Astrocyte (in vitro differentiated cells and primary cell): ENCODE results near the gene PAK6. TPM values are rescaled to one million over a fixed set of nuclear protein-coding genes. Genes with fewer than 3 reads are reported as not detected.

Experiments
- DNase-seq: peaks from one replicate; pipeline ENCODE4 v3.0.0-alpha.2; 2010; ENCODE audit warnings: low read depth
- FAIRE-seq: peaks from 2 replicates; lab custom pipeline; 2011; peaks lifted over from hg19 to GRCh38; lab: Jason Lieb, UNC
- H2AFZ ChIP-seq: 2 replicates; pipeline ENCODE4 v1.6.0; 2012; ENCODE audit warnings: low read depth, low read length, inconsistent platforms
- H3K27ac ChIP-seq: 2 replicates; pipeline ENCODE4 v1.5.1; 2011; ENCODE audit warnings: low read depth, low read length, inconsistent platforms
- H3K27me3 ChIP-seq: 2 replicates; pipeline ENCODE4 v1.6.0; 2011; ENCODE audit warnings: low read length, inconsistent platforms; ENCODE audit not compliant: insufficient read depth
- H3K36me3 ChIP-seq: 2 replicates; pipeline ENCODE4 v1.5.1; 2011; ENCODE audit warnings: low read length, inconsistent platforms; ENCODE audit not compliant: insufficient read depth
- H3K4me1 ChIP-seq: 2 replicates; pipeline ENCODE4 v1.5.1; 2011; ENCODE audit warnings: low read length, inconsistent platforms; ENCODE audit not compliant: insufficient read depth
- H3K4me2 ChIP-seq: 2 replicates; pipeline ENCODE4 v1.6.0; 2012; ENCODE audit warnings: low read length, inconsistent platforms
- H3K4me3 ChIP-seq: 2 replicates; pipeline ENCODE4 v1.5.1; 2011; ENCODE audit warnings: low read depth, mild to moderate bottlenecking, low read length, inconsistent platforms; ENCODE audit not compliant: insufficient read depth
- H3K79me2 ChIP-seq: 2 replicates; pipeline ENCODE4 v1.6.0; 2012; ENCODE audit warnings: mild to moderate bottlenecking, low read length, inconsistent platforms; ENCODE audit not compliant: insufficient read depth
- H3K9ac ChIP-seq: 2 replicates; pipeline ENCODE4 v1.6.0; 2012; ENCODE audit warnings: mild to moderate bottlenecking, low read length, inconsistent platforms
- H3K9me3 ChIP-seq: 2 replicates; pipeline ENCODE4 v1.5.1; 2012; ENCODE audit warnings: low read depth, mild to moderate bottlenecking, low read length, inconsistent platforms; ENCODE audit not compliant: insufficient read depth
- H4K20me1 ChIP-seq: 2 replicates; pipeline ENCODE4 v1.6.0; 2012; ENCODE audit warnings: low read length, inconsistent platforms; ENCODE audit not compliant: insufficient read depth
- H3K27ac Mint-ChIP-seq: one replicate; pipeline ENCODE4 v1.8.0; 2021; ENCODE audit warnings: mild to moderate bottlenecking, mixed read lengths; ENCODE audit not compliant: unreplicated experiment
- H3K27me3 Mint-ChIP-seq: one replicate; pipeline ENCODE4 v1.8.0; 2021; ENCODE audit warnings: low read depth, mixed read lengths; ENCODE audit not compliant: unreplicated experiment
- H3K36me3 Mint-ChIP-seq: one replicate; pipeline ENCODE4 v1.8.0; 2021; ENCODE audit warnings: low read depth, mixed read lengths; ENCODE audit not compliant: unreplicated experiment
- H3K4me1 Mint-ChIP-seq: one replicate; pipeline ENCODE4 v1.8.0; 2021; ENCODE audit warnings: low read depth, mixed read lengths; ENCODE audit not compliant: unreplicated experiment
- H3K4me3 Mint-ChIP-seq: one replicate; pipeline ENCODE4 v1.8.0; 2021; ENCODE audit warnings: mild to moderate bottlenecking, moderate library complexity, mixed read lengths; ENCODE audit not compliant: unreplicated experiment
- H3K9me3 Mint-ChIP-seq: one replicate; pipeline ENCODE4 v1.8.0; 2021; ENCODE audit warnings: mild to moderate bottlenecking, mixed read lengths; ENCODE audit not compliant: unreplicated experiment
- EZH2 ChIP-seq: IDR thresholded peaks from 2 replicates; pipeline ENCODE4 v1.6.1; 2012; ENCODE audit warnings: mild to moderate bottlenecking, low read length, inconsistent platforms; ENCODE audit not compliant: insufficient read depth
- total RNA-seq: library from RNA; stranded (reverse); gene quantifications from 2 replicates; pipeline ENCODE4 v1.2.1, GENCODE V29; 2021
- TF ChIP-seq, protein P1 (sequence below): IDR thresholded peaks from 2 replicates; pipeline ENCODE4 v1.5.1; 2011; ENCODE audit warnings: low read depth, mild to moderate bottlenecking, inconsistent platforms, low read length, moderate library complexity; ENCODE audit not compliant: insufficient read depth

PAK6 gene
- total RNA-seq, 1 donor from 2014 or later = 1.1 TPM

DNA sequence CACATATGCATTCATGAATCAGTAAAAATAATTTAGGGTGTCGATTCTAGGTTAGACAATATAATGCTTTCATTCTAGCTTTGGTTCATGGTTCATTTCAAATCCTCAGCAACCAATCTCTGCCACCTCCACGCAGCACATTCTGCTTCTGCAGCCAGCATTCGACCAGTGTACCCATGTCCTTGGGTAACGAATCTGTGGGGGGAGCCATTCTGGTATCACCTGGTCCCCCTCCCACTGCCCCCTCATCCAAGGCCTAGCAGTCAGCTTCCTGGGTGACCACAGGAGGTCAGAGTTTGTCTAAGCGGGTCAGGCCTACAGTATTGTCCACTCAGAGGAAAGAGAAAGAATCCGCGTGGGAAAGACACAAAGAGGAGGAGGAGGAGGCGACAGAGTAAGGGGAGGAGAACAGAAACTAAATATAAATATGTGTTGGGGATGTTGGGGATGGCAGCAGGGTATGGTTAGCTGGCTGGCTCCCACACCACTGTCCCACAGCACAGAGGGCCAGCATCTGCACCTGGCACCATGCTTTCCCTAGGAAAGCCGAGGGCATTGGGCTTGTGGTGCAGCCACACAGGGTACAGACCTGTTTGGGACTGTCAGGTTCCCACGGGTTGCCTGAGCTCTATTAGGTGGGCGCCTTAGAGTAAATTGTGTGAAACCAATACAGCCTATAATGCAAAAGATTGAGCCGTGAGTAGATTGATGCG lies 12.1 kb downstream of the PAK6 start:
- Histone ChIP-seq H3K36me3 (no peaks in the 10 kb centered on the region), H3K79me2 (no peaks in the 10 kb centered on the region), H3K9me3 (no peaks in the 10 kb centered on the region), H3K27me3 (peaks cover 31% of the 10 kb centered on the region), H3K4me3 (no peak overlapping the region), H3K4me1 (peaks cover 22% of the 10 kb centered on the region), H2AFZ (no peak overlapping the region), H3K9ac (no peak overlapping the region), H4K20me1 (no peaks in the 10 kb centered on the region), H3K4me2 (no peak overlapping the region), H3K27ac (no peak overlapping the region)
- TF ChIP-seq, protein P1, sequence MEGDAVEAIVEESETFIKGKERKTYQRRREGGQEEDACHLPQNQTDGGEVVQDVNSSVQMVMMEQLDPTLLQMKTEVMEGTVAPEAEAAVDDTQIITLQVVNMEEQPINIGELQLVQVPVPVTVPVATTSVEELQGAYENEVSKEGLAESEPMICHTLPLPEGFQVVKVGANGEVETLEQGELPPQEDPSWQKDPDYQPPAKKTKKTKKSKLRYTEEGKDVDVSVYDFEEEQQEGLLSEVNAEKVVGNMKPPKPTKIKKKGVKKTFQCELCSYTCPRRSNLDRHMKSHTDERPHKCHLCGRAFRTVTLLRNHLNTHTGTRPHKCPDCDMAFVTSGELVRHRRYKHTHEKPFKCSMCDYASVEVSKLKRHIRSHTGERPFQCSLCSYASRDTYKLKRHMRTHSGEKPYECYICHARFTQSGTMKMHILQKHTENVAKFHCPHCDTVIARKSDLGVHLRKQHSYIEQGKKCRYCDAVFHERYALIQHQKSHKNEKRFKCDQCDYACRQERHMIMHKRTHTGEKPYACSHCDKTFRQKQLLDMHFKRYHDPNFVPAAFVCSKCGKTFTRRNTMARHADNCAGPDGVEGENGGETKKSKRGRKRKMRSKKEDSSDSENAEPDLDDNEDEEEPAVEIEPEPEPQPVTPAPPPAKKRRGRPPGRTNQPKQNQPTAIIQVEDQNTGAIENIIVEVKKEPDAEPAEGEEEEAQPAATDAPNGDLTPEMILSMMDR = no peak
- TF ChIP-seq EZH2 = no peak
- Mint-ChIP-seq H3K27ac (peak overlapping the region; percentile 29), H3K27me3 (peaks cover 54% of the 10 kb centered on the region), H3K36me3 (peaks cover 2% of the 10 kb centered on the region), H3K9me3 (peaks cover 1% of the 10 kb centered on the region), H3K4me1 (peaks cover 14% of the 10 kb centered on the region), H3K4me3 (no peak overlapping the region)
- DNase-seq (no peak), FAIRE-seq (no peak)

DNA sequence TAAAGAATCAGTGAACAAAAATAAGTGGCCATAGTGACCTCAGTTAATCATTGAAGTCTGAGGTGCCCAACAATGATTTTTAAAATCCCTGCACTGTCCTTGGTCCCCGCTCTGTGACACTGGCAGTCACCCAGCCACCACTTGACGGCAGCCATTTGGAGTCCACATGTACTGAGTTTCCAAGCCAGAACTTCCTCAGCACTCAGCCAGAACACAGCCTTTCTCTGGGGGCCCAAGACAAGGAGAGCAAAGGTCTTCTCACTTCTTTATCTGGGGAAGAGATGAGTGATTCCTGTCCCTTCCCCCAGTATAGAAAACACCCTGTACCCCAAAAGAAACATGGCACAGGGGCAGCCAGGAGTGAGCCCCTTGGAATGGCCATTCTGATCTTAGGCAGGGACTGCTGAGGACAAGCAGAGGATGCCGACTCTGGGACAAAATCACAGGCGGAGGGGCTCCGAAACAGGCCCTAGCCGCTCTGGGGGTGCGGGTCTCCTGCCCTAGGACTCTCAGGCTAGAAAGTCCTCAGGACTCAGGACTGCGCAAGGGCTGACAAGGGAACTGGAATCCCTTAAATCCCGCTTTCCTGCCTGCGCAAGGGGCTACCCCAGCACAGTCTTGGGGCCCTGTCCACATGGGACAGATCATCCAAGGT lies 12.8 kb downstream of the PAK6 start:
- TF ChIP-seq EZH2 = no peak
- TF ChIP-seq, protein P1 = no peak
- DNase-seq (no peak), FAIRE-seq (no peak)
- Histone ChIP-seq H3K9ac (no peak overlapping the region), H3K27me3 (peaks cover 31% of the 10 kb centered on the region), H3K4me3 (no peak overlapping the region), H2AFZ (no peak overlapping the region), H3K27ac (no peak overlapping the region), H3K4me1 (peaks cover 27% of the 10 kb centered on the region), H3K79me2 (no peaks in the 10 kb centered on the region), H3K36me3 (no peaks in the 10 kb centered on the region), H3K9me3 (no peaks in the 10 kb centered on the region), H4K20me1 (no peaks in the 10 kb centered on the region), H3K4me2 (no peak overlapping the region)
- Mint-ChIP-seq H3K27ac (peak overlapping the region; percentile 29), H3K4me3 (no peak overlapping the region), H3K36me3 (no peaks in the 10 kb centered on the region), H3K9me3 (no peaks in the 10 kb centered on the region), H3K4me1 (peaks cover 17% of the 10 kb centered on the region), H3K27me3 (peaks cover 47% of the 10 kb centered on the region)

DNA sequence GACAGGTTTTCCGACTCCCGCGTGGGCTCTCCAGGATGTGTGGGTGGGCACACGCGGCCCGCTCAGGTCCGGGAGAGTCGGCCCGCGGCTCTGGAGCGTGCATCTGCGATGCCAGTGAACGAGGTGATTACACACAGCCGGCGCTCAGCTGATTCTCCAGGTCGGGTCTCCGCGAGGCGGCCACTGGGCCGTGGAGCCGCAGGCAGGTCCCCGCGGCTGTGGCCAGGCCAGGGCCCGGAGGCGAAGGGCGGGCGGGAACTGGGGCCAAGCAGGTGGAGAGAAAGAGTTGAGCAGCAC lies 13.2 kb downstream of the PAK6 start:
- Histone ChIP-seq H3K27ac (no peak overlapping the region), H3K27me3 (peaks cover 31% of the 10 kb centered on the region), H3K4me1 (peaks cover 32% of the 10 kb centered on the region), H3K9ac (no peak overlapping the region), H3K4me3 (no peak overlapping the region), H4K20me1 (no peaks in the 10 kb centered on the region), H3K4me2 (peak overlapping the region; percentile 80), H3K36me3 (no peaks in the 10 kb centered on the region), H2AFZ (no peak overlapping the region), H3K9me3 (no peaks in the 10 kb centered on the region), H3K79me2 (no peaks in the 10 kb centered on the region)
- FAIRE-seq (no peak), DNase-seq (no peak)
- Mint-ChIP-seq H3K36me3 (no peaks in the 10 kb centered on the region), H3K4me1 (peaks cover 21% of the 10 kb centered on the region), H3K27me3 (peaks cover 42% of the 10 kb centered on the region), H3K9me3 (no peaks in the 10 kb centered on the region), H3K4me3 (no peak overlapping the region), H3K27ac (no peak overlapping the region)
- TF ChIP-seq EZH2 = no peak
- TF ChIP-seq, protein P1 = no peak
